ENCODE results near the gene KDM2A.

Gene KDM2A

GRCh38 chr11:67284811-67285540 lies 165.9 kb downstream of the KDM2A start:
- no peak for DNase-seq (ENCODE audit: low read depth in 2 of 2)

DNA sequence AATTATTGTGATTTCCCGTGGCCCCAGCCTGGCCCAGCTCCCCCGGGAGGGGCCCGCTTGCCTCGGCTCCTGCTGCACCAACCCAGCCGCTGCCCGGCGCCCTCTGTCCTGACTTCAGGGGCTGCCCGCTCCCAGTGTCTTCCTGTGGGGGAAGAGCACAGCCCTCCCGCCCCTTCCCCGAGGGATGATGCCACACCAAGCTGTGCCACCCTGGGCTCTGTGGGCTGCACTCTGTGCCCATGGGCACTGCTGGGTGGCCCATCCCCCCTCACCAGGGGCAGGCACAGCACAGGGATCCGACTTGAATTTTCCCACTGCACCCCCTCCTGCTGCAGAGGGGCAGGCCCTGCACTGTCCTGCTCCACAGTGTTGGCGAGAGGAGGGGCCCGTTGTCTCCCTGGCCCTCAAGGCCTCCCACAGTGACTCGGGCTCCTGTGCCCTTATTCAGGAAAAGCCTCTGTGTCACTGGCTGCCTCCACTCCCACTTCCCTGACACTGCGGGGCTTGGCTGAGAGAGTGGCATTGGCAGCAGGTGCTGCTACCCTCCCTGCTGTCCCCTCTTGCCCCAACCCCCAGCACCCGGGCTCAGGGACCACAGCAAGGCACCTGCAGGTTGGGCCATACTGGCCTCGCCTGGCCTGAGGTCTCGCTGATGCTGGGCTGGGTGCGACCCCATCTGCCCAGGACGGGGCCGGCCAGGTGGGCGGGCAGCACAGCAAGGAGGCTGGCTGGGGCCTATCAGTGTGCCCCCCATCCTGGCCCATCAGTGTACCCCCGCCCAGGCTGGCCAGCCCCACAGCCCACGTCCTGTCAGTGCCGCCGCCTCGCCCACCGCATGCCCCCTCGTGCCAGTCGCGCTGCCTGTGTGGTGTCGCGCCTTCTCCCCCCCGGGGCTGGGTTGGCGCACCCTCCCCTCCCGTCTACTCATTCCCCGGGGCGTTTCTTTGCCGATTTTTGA lies 166.8 kb downstream of the KDM2A start:
- DNase-seq (ENCODE audit: low read depth in 2 of 2), result no peak

GRCh38 chr11:67286621-67287333 lies 167.7 kb downstream of the KDM2A start:
- DNase-seq (ENCODE audit: low read depth in 2 of 2), result no peak

- DNase-seq (ENCODE audit: low read depth in 2 of 2), result no peak
These were observed 168.5 kb downstream of the KDM2A start for GRCh38 chr11:67287355-67288197.

DNA sequence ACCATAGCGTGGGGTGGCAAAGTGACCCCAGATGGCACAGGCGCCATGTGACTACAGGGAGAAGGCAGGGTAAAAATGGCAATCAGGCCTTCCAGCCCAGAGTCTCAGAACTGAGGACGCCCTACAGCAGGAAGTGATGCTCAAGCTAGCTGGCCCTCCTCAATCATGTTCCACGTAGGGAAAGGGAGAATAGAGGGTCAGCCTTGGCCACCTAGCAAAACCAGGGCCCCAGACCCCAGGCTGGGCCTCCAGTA lies 169.1 kb downstream of the KDM2A start:
- DNase-seq (ENCODE audit: low read depth in 2 of 2), result no peak

- peak; percentile 79 to 81 for DNase-seq (ENCODE audit: low read depth in 2 of 2)
These were observed 169.6 kb downstream of the KDM2A start for GRCh38 chr11:67288452-67289225.

DNA sequence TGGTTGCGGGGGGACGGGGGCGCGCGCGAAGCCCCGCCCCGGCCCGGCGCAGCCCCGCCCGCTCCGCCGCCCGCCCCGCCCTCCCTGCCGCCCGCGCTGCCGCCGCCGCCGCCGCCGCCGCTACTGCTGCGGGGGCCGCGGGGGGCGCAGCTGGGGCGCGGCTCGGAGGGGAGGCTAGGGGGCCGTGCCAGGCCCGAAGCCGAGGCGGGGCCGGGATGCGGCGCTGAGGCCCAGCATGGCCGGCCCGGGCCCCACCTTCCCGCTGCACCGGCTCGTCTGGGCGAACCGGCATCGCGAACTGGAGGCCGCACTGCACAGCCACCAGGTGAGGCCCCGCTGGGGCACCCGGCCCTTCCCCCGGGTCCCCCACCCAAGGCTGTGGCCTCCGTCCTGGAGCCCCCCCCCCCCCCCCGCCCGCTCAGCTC lies 170.2 kb downstream of the KDM2A start, which contains the start of gene ANKRD13D:
TSS of gene ANKRD13D (plus strand) at position 78 of the 425 bp plus-strand sequence. CDS start at position 236, 158 bp downstream.
- no peak for DNase-seq (ENCODE audit: low read depth in 2 of 2)

- DNase-seq (ENCODE audit: low read depth in 2 of 2), result no peak
These were observed 170.8 kb downstream of the KDM2A start for GRCh38 chr11:67289651-67290479.

DNA sequence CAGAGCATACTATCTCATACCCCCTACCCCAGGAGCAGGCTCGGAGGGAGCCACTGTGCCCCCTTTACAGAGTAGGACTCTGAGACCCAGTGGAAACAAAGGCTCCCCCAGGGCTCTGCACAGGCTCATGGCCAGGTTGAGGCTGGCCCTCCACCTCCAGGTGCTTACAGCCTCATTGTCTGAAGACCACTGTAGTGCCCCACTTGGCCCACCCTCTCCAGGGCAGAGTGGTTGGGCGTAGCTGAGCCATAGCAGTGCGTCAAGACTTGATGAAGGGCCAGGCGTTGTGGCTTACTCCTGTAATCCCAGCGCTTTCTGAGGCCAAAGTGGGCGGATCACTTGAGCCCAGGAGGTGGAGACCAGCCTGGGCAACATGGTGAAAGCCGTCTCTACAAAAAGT lies 171.7 kb downstream of the KDM2A start:
- no peak for DNase-seq (ENCODE audit: low read depth in 2 of 2)

GRCh38 chr11:67291481-67292381 lies 172.7 kb downstream of the KDM2A start:
- no peak for DNase-seq (ENCODE audit: low read depth in 2 of 2)

- DNase-seq (ENCODE audit: low read depth in 2 of 2), result no peak
These were observed 173.6 kb downstream of the KDM2A start for GRCh38 chr11:67292671-67293070.

GRCh38 chr11:67293090-67293489 lies 174.0 kb downstream of the KDM2A start:
- DNase-seq (ENCODE audit: low read depth in 2 of 2), result no peak

- DNase-seq (ENCODE audit: low read depth in 2 of 2), result no peak
These were observed 176.8 kb downstream of the KDM2A start for GRCh38 chr11:67295846-67296245.

GRCh38 chr11:67298786-67299185 lies 179.7 kb downstream of the KDM2A start:
- no peak for DNase-seq (ENCODE audit: low read depth in 2 of 2)

GRCh38 chr11:67299471-67300191 lies 180.6 kb downstream of the KDM2A start:
- DNase-seq (ENCODE audit: low read depth in 2 of 2), result no peak

- no peak for DNase-seq (ENCODE audit: low read depth in 2 of 2)
These were observed 181.2 kb downstream of the KDM2A start for GRCh38 chr11:67300256-67300755.

DNA sequence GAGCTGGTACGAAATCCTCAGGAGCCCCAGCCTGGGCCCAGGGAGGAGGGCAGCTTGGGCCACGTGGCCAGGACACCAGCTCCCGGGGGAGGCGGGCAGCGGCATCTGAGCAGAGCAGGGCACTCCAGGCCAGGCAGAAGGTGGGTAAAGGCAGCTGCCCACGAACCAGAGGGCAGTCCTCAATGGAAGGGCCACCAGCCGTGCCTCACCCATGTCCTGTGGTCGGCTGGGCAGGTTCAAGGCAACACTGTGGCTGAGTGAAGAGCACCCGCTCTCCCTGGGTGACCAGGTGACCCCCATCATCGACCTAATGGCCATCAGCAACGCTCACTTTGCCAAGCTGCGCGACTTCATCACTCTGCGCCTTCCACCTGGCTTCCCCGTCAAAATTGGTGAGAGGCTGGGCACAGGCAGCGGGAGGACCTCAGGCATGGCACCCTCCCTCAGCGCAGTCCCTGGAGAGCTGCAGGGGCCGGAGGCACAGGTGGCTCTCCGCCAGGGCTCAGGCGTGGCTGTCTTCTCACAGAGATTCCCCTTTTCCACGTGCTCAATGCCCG lies 181.8 kb downstream of the KDM2A start:
- no peak for DNase-seq (ENCODE audit: low read depth in 2 of 2)
